Stomach (tissue), 4 donors: Measurements from ENCODE around the gene KCNIP3.

Experiments used
- POLR2A ChIP-seq, 4 donors: fragments of 450-650 bp; IDR thresholded peaks; one replicate each; pipeline ENCODE4 v1.6.1; 2016; ENCODE audit warnings: antibody characterized with exemption in 4 of 4, control low read depth in 2 of 4, mild to moderate bottlenecking in 1 of 4, moderate library complexity in 1 of 4
- POLR2AphosphoS5 ChIP-seq, 3 donors: sonication (generic); formaldehyde crosslinking; IDR thresholded peaks; one replicate each; pipeline ENCODE4 v1.6.1; 2016; ENCODE audit warnings: antibody characterized with exemption in 3 of 3
- TF ChIP-seq, protein P1 (sequence below), 7 experiments: fragments of 450-650 bp in 4 of 7; fragments of 200-600 bp in 3 of 7; sonication (generic) in 3 of 7; IDR thresholded peaks; one replicate each; pipeline ENCODE4 v1.5.1; 2016 to 2019; ENCODE audit warnings: antibody characterized with exemption in 7 of 7, control low read depth in 2 of 7, mild to moderate bottlenecking in 1 of 7

DNA sequence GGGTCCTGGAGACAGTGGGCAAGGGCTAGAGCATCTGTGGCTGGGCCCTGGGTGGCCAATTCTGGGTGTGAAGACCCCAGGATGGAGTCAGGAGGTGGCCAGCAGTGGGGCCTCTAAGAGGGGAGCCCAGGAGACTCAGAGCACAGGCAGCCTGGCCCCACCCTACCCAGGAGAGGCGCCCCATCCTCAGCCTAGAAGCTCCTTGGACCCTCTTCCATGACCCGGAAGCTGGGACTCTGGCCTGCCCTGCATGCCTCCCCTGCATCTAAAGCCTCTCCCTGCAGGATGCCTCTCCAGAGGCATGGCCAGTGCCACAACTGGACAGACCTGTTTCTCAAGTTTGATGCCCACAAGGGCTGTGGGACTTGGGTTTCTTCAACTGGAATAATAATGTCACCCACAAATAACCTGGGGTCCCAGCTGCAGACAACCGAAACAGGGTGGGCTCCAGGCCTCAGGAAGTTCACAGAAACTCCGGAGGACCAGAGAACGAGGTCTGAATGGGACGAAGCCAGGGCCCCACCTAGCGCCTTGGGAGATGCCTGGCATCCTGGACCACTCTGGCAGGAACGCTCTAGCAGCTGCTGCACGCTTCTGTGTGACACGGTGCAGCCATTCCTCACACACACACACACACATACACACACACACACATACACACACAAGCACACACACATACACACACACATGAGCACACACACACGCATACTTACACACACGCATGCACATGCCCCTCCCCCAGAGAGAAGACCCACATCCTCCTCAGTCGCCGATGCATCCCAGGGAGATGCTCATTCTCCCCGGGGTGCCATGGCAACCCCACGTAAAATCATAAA, 16.4 kb downstream of the KCNIP3 start:
- TF ChIP-seq, protein P1, sequence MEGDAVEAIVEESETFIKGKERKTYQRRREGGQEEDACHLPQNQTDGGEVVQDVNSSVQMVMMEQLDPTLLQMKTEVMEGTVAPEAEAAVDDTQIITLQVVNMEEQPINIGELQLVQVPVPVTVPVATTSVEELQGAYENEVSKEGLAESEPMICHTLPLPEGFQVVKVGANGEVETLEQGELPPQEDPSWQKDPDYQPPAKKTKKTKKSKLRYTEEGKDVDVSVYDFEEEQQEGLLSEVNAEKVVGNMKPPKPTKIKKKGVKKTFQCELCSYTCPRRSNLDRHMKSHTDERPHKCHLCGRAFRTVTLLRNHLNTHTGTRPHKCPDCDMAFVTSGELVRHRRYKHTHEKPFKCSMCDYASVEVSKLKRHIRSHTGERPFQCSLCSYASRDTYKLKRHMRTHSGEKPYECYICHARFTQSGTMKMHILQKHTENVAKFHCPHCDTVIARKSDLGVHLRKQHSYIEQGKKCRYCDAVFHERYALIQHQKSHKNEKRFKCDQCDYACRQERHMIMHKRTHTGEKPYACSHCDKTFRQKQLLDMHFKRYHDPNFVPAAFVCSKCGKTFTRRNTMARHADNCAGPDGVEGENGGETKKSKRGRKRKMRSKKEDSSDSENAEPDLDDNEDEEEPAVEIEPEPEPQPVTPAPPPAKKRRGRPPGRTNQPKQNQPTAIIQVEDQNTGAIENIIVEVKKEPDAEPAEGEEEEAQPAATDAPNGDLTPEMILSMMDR (IDR thresholded peaks at IDR 0.05): no peak
- TF ChIP-seq POLR2A (IDR thresholded peaks at IDR 0.05): no peak
- no peak for TF ChIP-seq POLR2AphosphoS5 (IDR thresholded peaks at IDR 0.05)
